Sciatic nerve (tissue), 2 donors: ENCODE measurements around the gene GFI1B. TPM values are rescaled to one million over a fixed set of nuclear protein-coding genes. Genes with fewer than 3 reads are reported as not detected.

Source experiments
- ATAC-seq: fragments of 200-7000 bp; cut with Tn5 transposase; one replicate; pipeline ENCODE4 v1.9.1; 2020; ENCODE audit warnings: mild to moderate bottlenecking, moderate library complexity
- DNase-seq: peaks from one replicate; pipeline ENCODE4 v3.0.0-alpha.2; 2020; ENCODE audit warnings: low spot score
- intact Hi-C: fragments of 100-400 bp; cut with DNase I; formaldehyde crosslinking; loops from one replicate; pipeline ENCODE4 v1.14.2; 2022
- total RNA-seq: library from RNA; stranded (reverse); fragmentation: NEBNext Ultra II Directional; extraction: Animal tissue kit (Norgen Biotek cat#: 25700); gene quantifications from one replicate; pipeline ENCODE4 v1.2.1, GENCODE V29; 2021
- donor health status: DM: no; HTN: no; CAD: no.
- donor health status: DM: no; HTN: no; CAD: no.

Gene GFI1B
- not detected for total RNA-seq

- DNase-seq (no peak), ATAC-seq (no peak)
- intact Hi-C loops, result no loop called here
Measured at GRCh38 chr9:132978451-132979131, at the start of gene GFI1B. TSS of gene GFI1B (plus strand) at chr9:132978694. CDS start at chr9:132986679, 7,985 bp downstream.

- no peak for ATAC-seq
- intact Hi-C loops, result no loop called here
- DNase-seq, result no peak
Measured at GRCh38 chr9:132931178-132931735, 47.2 kb upstream of the GFI1B start.

- intact Hi-C loops, result no loop called here
- ATAC-seq (no peak), DNase-seq (no peak)
Measured at GRCh38 chr9:132935026-132935425, 43.5 kb upstream of the GFI1B start.

- ATAC-seq, result no peak
Measured at GRCh38 chr9:132937463-132937901, 41.0 kb upstream of the GFI1B start.

DNA sequence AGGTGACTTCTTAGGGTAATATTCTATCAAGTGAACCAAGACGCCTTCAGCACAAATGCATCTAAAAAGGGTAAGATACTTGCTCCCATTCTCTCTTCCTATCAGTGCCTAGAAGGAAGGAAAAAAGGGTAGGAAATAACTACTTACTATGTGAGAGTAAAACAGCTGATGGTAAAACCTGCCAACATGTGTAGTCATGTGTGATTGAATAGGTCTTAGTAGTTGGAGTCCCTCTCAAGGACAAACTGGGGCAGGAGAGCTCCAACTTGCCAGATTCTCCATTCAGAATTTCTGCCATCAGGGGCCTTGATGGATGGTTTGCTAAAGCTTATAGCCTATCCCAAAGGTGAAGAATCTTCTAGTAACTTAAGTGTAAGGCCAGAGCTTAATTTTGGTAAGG, 39.3 kb upstream of the GFI1B start:
- intact Hi-C loops, result no loop called here
- DNase-seq, result no peak
- no peak for ATAC-seq

More at GRCh38 chr9:132937463-132937901, 41.0 kb upstream of the GFI1B start:
- DNase-seq, result no peak
- intact Hi-C loops, result no loop called here

- ATAC-seq (no peak), DNase-seq (no peak)
- intact Hi-C loops, result no loop called here
Measured at GRCh38 chr9:132942541-132943182, 35.8 kb upstream of the GFI1B start.

DNA sequence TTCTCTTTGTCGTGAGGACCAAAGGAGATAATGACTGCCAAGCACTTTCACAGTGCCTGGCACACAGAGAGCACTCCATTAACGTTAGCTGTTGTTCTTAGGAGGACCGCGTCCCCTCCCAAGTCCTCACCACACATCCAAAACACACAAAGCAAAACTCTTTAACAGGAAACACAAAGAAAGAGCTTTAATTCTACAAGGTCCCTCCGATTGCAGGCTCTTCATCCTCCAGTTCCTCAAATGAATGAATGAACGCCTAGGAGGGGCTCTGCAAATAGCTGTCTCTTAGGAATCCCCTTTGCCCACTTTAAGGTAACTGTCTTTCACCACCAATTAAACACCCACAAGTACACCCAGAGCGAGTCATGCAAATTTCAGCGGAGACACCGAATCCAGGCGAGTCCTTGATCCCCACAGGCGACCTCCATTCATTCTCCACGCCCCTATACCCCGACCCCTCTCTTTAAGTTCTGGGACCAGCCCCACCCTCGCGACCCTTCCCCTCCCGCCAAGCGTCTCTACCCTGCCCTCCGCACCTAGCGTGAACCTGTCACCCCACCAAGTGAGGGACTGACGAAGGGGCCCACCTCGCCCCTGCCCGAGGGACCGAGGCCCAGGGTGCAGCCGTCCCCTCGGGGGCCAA, 34.7 kb upstream of the GFI1B start:
- no peak for DNase-seq
- intact Hi-C loops, result no loop called here
- peak; percentile 11 for ATAC-seq

DNA sequence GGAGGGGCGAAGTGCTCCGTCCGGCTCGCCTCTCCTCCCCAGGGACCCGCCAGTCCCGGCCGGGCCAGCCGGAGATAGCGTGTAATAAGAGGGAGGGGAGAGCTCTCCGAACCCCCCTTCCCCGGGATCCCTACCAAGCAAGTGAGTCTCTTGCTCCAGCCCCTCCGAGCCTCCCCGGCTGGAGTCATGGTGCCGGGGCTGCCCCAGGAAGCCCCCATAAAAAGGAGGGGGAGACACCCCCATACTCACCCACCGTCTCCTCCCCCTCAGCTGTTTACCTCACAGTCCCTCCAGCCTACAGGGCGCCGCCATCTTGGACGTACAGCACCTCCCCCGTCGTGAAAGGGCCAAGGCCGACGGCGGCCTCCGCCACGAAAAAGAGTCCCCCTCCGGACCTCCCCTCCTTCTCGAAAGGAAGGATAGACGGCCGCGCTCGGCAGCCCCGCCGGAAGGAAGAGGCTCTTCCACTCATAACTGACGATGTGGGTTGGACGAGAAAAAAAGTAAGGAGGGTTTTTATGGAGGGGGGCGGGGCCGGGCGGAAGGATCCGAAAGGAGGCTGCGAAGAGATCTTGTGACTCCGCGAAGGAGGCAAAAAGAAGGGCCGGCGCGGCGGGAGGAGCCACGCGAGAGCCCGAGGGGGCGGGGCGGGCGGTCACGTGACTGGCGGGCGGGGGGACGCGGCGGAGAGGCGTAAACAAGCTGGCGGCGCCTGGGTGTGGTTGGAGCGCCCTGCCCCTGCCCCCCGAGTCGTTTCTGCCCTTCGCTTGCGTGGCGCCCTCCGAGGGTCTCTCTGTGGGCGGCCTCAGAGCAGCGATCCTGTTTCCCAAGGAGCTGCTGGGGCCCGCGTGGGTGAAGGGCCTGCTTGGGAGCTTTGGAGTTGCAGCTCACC, 34.0 kb upstream of the GFI1B start, which contains the start of gene TSC1:
TSS of gene TSC1 (minus strand) at position 323 of the 892 bp plus-strand sequence. CDS start 15,744 bp downstream, outside the sequence.
- peak; percentile 97 for ATAC-seq
- DNase-seq, result peak; percentile 99
- intact Hi-C loops, result no loop called here

- no peak for ATAC-seq
- DNase-seq, result no peak
- intact Hi-C loops, result no loop called here
Measured at GRCh38 chr9:132945186-132946130, 33.0 kb upstream of the GFI1B start.

DNA sequence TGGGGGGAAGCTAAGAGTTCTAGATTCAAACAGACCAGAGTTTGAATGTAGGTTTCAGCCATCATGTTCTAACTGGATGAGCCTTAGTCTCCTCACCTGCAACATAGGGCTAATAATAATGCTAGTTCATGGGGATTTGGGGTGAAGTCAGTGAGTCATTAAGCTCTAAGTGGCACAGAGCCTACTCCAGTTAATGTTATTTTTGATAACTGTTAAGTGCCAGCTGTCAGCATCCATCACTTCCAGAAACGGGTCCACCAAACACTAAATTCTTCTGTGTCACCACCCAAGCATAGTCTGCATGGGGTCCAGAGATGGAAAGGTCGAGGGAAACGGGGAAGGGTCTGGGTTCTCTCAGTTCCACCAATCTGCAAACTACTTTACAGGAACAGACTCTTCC, 32.3 kb upstream of the GFI1B start:
- intact Hi-C loops, result no loop called here
- DNase-seq, result no peak
- no peak for ATAC-seq

DNA sequence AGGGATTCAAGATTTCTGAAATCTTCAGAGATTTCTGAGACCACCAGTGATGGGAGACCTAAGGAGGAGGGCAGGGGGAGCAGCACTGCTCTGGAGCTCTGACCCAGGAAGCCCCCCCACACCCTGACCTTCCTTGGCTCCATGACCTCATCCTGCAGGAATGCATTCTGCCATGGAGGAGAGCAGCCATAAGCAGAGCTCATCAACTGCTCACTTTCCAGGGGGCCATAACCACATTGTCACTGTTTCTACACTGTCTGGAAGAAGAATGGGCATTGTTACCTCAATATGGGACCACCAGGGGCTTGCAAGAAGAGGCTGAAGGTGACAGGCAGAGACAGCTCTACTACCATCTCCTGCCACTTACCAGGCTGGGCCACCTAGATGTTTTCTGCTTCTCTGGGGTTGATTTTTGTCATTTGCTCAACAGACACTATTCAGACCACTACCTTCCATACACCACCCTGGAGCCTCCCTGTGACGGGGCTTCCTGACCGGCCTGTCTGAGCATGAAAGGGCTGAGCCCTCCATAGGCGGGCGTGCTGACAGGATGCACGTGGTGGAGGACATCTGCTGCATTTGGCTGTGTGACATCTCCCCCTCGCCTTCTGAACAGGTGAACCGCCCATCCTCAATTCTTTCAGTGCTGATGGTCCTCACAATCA, 31.7 kb upstream of the GFI1B start:
- DNase-seq (no peak), ATAC-seq (no peak)
- intact Hi-C loops, result no loop called here

DNA sequence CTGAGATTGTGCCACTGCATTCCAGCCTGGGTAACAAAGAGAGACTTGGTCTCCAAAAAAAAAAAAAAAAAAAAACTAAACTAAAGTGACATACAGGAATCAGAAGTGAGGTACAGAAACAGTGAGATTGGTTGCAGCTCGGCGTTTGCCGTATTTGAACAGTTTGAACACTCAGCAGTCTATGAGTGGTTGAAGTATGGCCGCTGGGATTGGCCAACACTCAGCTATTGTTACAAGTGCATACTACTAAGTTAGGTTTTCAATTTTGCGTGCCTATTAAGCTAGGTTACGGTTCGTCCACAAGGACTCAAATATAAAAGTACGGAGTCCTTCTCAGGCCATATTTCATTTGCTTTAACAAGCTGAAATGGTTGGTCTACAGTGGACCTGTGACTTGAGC, 30.7 kb upstream of the GFI1B start:
- ATAC-seq (no peak), DNase-seq (no peak)
- intact Hi-C loops, result no loop called here

- DNase-seq (no peak), ATAC-seq (no peak)
- intact Hi-C loops, result no loop called here
Measured at GRCh38 chr9:132948482-132949050, 29.9 kb upstream of the GFI1B start.

GRCh38 chr9:132949709-132950108, 28.8 kb upstream of the GFI1B start:
- intact Hi-C loops, result no loop called here
- no peak for ATAC-seq
- no peak for DNase-seq

GRCh38 chr9:132955123-132955522, 23.4 kb upstream of the GFI1B start:
- DNase-seq, result no peak
- intact Hi-C loops, result no loop called here
- ATAC-seq, result no peak

DNA sequence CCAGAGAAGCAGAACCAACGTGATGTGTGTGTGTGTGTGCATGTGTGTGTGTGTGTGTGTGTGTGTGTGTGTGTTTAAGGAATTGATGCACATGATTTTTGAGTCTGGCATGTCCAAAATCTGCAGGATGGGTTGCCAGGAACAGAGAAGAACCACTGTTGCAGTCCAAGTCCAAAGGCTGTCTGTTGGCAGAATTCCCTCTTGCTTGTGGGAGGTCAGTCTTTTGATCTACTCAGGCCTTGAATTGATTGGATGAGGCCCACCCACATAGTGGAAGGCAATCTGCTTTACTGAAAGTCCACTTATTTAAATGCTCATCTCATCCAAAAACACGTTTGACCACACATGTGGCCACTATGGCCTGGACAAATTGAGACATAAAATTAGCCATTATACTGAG, 22.7 kb upstream of the GFI1B start:
- no peak for ATAC-seq
- DNase-seq, result no peak
- intact Hi-C loops, result no loop called here

DNA sequence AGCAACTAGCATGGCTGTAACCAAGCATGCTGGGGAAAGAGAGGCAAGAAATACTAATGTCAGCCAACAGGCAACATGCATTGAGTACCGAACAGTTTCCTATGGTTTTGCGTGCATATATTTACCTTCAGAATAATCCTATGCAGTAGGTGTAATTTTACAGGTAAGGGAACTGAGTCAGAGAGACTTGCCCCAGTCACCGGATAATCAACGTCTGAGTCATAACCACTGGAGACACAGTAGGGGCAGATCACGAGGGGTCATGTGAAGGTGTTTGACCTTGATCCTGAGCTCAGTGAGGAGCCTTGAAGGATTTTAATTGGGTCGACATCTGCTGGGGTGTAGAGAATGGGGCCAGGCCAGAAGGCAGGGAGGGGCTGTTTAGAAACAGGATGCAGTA, 20.7 kb upstream of the GFI1B start:
- ATAC-seq, result no peak
- no peak for DNase-seq
- intact Hi-C loops, result no loop called here
